Gastroesophageal sphincter (tissue), 4 donors: ENCODE measurements around the gene SPEG. TPM values are rescaled to one million over a fixed set of nuclear protein-coding genes. Genes with fewer than 3 reads are reported as not detected.

Experiments
- ATAC-seq: fragments of 150-250 bp; one replicate; pipeline ENCODE4 v1.9.1; 2016; ENCODE audit warnings: mild to moderate bottlenecking, moderate library complexity
- H3K27ac ChIP-seq, 4 donors: fragments of 200-600 bp; sonication (generic) in 3 of 4; 1 replicate in 3 of 4; 2 replicates in 1 of 4; pipeline ENCODE4 v1.5.1; 2016 to 2019
- H3K27me3 ChIP-seq: fragments of 200-600 bp; sonication (generic); one replicate; pipeline ENCODE4 v1.5.1; 2019
- H3K36me3 ChIP-seq, 2 donors: fragments of 200-600 bp; sonication (generic); one replicate each; pipeline ENCODE4 v1.5.1; 2019; ENCODE audit warnings: control low read depth in 1 of 2
- H3K4me1 ChIP-seq, 3 donors: fragments of 200-600 bp; sonication (generic); 1 replicate in 2 of 3; 2 replicates in 1 of 3; pipeline ENCODE4 v1.5.1; 2016 to 2019; ENCODE audit warnings: control low read depth in 2 of 3
- H3K4me3 ChIP-seq, 2 donors: fragments of 200-600 bp; sonication (generic); one replicate each; pipeline ENCODE4 v1.5.1; 2019; ENCODE audit warnings: mild to moderate bottlenecking in 1 of 2, moderate library complexity in 1 of 2
- H3K9me3 ChIP-seq, 3 donors: fragments of 200-600 bp; sonication (generic); one replicate each; pipeline ENCODE4 v1.5.1; 2017 to 2019; ENCODE audit warnings: control low read depth in 2 of 3
- CTCF ChIP-seq, 4 experiments: fragments of 200-600 bp in 2 of 4; fragments of 450-650 bp in 2 of 4; sonication (generic) in 1 of 4; IDR thresholded peaks; one replicate each; pipeline ENCODE4 v1.5.1; 2017 to 2019; ENCODE audit warnings: antibody characterized with exemption in 4 of 4, mild to moderate bottlenecking in 2 of 4, moderate library complexity in 2 of 4
- EP300 ChIP-seq: sonication (generic); formaldehyde crosslinking; IDR thresholded peaks from one replicate; pipeline ENCODE4 v1.6.1; 2017; ENCODE audit warnings: antibody characterized with exemption, mild to moderate bottlenecking
- POLR2A ChIP-seq, 2 donors: fragments of 450-650 bp; IDR thresholded peaks; one replicate each; pipeline ENCODE4 v1.6.1; 2017; ENCODE audit warnings: antibody characterized with exemption in 2 of 2, mild to moderate bottlenecking in 2 of 2, moderate library complexity in 1 of 2
- POLR2AphosphoS5 ChIP-seq: sonication (generic); formaldehyde crosslinking; IDR thresholded peaks from one replicate; pipeline ENCODE4 v1.6.1; 2017; ENCODE audit warnings: antibody characterized with exemption
- WGBS, 2 donors: methylation state at CpG; one replicate each; pipeline ENCODE4 v1.1.5; 2018; ENCODE audit warnings: low coverage in 1 of 2; 5-methylcytosine and 5-hydroxymethylcytosine counted together
- total RNA-seq, 4 donors: library from RNA; depleted of rRNA; stranded (reverse); fragments of >200 nt; gene quantifications; one replicate each; pipeline ENCODE4 v1.1.0, GENCODE V29; 2016

Gene SPEG
- total RNA-seq, 4 donors from 2014 or later, result 90.2 to 307 (median 214) TPM

- Histone ChIP-seq H3K4me1 (peaks cover 0 to 21% (median 7%) of the 10 kb centered on the region in 3 donors), H3K27ac (no peak overlapping the region), H3K27me3 (no peaks in the 10 kb centered on the region), H3K4me3 (no peak overlapping the region), H3K36me3 (no peaks in the 10 kb centered on the region), H3K9me3 (no peaks in the 10 kb centered on the region)
- TF ChIP-seq EP300, result no peak
- TF ChIP-seq CTCF (IDR thresholded peaks at IDR 0.05), result no peak
- TF ChIP-seq POLR2AphosphoS5, result no peak
- no peak for TF ChIP-seq POLR2A (IDR thresholded peaks at IDR 0.05)
- ATAC-seq, result no peak
- WGBS, 2 donors, result 80 to 89% methylated on average over 1 to 2 of the region's 3 CpGs
Measured at GRCh38 chr2:219395609-219396008, 39.0 kb upstream of the SPEG start.

GRCh38 chr2:219396863-219397457, 37.7 kb upstream of the SPEG start:
- no peak for ATAC-seq
- Histone ChIP-seq H3K4me3 (no peak overlapping the region), H3K27ac (no peak overlapping the region), H3K9me3 (no peaks in the 10 kb centered on the region), H3K36me3 (no peaks in the 10 kb centered on the region), H3K4me1 (peaks cover 0 to 21% (median 7%) of the 10 kb centered on the region in 3 donors), H3K27me3 (no peaks in the 10 kb centered on the region)
- TF ChIP-seq EP300, result no peak
- no peak for TF ChIP-seq CTCF (IDR thresholded peaks at IDR 0.05)
- TF ChIP-seq POLR2A (IDR thresholded peaks at IDR 0.05), result no peak
- TF ChIP-seq POLR2AphosphoS5, result no peak
- WGBS, 2 donors, result 64 to 73% methylated on average over 5 of the region's 6 CpGs

DNA sequence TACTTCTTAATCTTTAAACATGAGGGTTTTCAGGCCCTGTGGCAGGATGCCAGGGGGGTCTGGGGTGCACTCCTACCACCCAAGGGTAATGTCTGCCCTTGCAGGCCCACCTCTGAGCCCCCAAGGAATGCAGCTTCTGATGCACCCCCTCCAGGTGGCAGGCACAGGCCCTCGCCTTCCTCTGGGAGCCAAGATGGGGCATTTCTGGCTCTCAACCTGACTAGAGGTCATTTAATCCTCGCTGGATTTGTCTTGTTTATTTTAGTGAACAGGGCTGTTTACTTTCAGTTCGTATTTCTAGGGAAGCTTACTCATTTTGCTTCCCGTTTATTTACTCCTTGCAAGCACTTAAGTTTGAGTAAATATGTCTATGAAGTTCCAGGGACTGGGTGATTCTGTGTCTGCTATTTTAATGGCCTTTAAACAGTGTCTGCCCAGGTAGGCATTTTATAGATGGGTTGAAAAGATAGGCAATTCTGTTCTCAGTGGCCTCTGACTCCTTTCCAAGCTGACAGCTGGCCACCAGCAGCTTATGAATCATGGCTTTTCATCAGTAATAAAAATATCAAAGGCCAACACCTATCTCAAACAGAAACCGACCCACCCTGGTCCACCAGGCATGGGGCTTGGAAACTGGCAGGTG, 35.8 kb upstream of the SPEG start:
- no peak overlapping the region for H3K4me3 ChIP-seq
- H3K27me3 ChIP-seq, result no peaks in the 10 kb centered on the region
- peak overlapping the region; percentile 23 to 64 (median 58) for H3K27ac ChIP-seq
- ATAC-seq, result no peak
- peaks cover 0 to 38% (median 7%) of the 10 kb centered on the region in 3 donors for H3K4me1 ChIP-seq
- no peaks in the 10 kb centered on the region for H3K36me3 ChIP-seq
- TF ChIP-seq POLR2A (IDR thresholded peaks at IDR 0.05) (no peak), POLR2AphosphoS5 (peak; percentile 79)
- H3K9me3 ChIP-seq, result no peaks in the 10 kb centered on the region
- WGBS, 2 donors, result 20 to 21% methylated on average over 4 to 5 of the region's 5 CpGs

GRCh38 chr2:219399716-219400478, 34.7 kb upstream of the SPEG start:
- ATAC-seq, result no peak
- no peak for TF ChIP-seq POLR2AphosphoS5
- no peak for TF ChIP-seq EP300
- TF ChIP-seq POLR2A (IDR thresholded peaks at IDR 0.05), result no peak
- TF ChIP-seq CTCF (IDR thresholded peaks at IDR 0.05), result no peak
- 71 to 75% methylated on average over 6 to 11 of the region's 14 CpGs for WGBS, 2 donors

DNA sequence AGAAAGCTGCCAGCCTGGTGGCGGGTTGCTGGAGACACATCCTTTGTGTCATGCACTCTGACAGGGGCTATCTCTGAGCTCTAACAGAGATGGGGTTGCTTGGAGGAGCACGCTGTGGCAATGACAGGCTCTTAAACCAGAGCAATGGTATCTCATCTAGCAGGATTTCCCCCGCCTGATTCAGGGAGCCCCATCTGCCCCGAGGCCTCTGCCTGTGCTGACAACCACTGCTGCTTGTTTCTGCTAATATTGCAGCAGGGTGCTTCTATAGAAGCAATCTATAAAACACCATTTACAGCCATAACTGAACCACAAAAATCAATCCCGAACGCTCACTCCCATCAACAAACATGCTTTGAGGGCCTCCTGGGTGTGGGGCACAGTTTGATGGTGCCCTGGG, 34.1 kb upstream of the SPEG start:
- WGBS, 2 donors, result 45 to 100% methylated on average over 1 to 4 of the region's 6 CpGs
- peaks cover 0 to 55% (median 17%) of the 10 kb centered on the region in 3 donors for H3K4me1 ChIP-seq
- H3K27me3 ChIP-seq, result no peaks in the 10 kb centered on the region
- H3K4me3 ChIP-seq, result no peak overlapping the region
- H3K27ac ChIP-seq, result no peak overlapping the region
- no peaks in the 10 kb centered on the region for H3K9me3 ChIP-seq
- ATAC-seq, result no peak
- no peak for TF ChIP-seq CTCF (IDR thresholded peaks at IDR 0.05)
- no peak for TF ChIP-seq POLR2A (IDR thresholded peaks at IDR 0.05)
- no peak for TF ChIP-seq EP300
- no peak for TF ChIP-seq POLR2AphosphoS5
- H3K36me3 ChIP-seq, result no peaks in the 10 kb centered on the region

More at GRCh38 chr2:219399716-219400478, 34.7 kb upstream of the SPEG start:
- Histone ChIP-seq H3K9me3 (no peaks in the 10 kb centered on the region), H3K27me3 (no peaks in the 10 kb centered on the region), H3K4me1 (peaks cover 0 to 49% (median 13%) of the 10 kb centered on the region in 3 donors), H3K36me3 (no peaks in the 10 kb centered on the region), H3K4me3 (no peak overlapping the region), H3K27ac (peak overlapping the region in 2 of 4 donors; percentile 51 to 64)
